PC-3 (cell line): Measurements from ENCODE around the gene PRICKLE2. TPM values are rescaled to one million over a fixed set of nuclear protein-coding genes. Genes with fewer than 3 reads are reported as not detected.

Experiments used
- ATAC-seq: fragments of 200-7000 bp; cut with Tn5 transposase; 2 replicates; pipeline ENCODE4 v1.9.1; 2020; ENCODE audit warnings: mild to moderate bottlenecking, moderate library complexity
- BruUV-seq: library from RNA; stranded (reverse); fragments of 400-500 nt; replicated peaks from 2 replicates; lab custom pipeline; 2021; lab: Mats Ljungman, UMichigan
- CTCF ChIA-PET: fragments of 300-600 bp; sonication (Branson Sonifier 250); formaldehyde crosslinking; loops from one replicate; lab custom pipeline; 2022; ENCODE audit warnings: antibody characterized with exemption; lab: Charles Lee
- POLR2A ChIA-PET: fragments of 300-600 bp; sonication (Branson Sonifier 250); formaldehyde crosslinking; loops from one replicate; lab custom pipeline; 2022; ENCODE audit warnings: antibody characterized with exemption; ENCODE audit not compliant: unreplicated experiment; lab: Charles Lee
- DNase-seq: peaks from one replicate; pipeline ENCODE4 v3.0.0-alpha.2; 2015
- H2AFZ ChIP-seq: fragments of 300-600 bp; sonication (generic); 2 replicates; pipeline ENCODE4 v1.6.0; 2016; ENCODE audit warnings: antibody characterized with exemption, low read length
- H3F3A ChIP-seq: fragments of 300-600 bp; sonication (generic); one replicate; pipeline ENCODE4 v1.6.0; 2017; ENCODE audit warnings: antibody characterized with exemption, low read length, control low read depth, mild to moderate bottlenecking; ENCODE audit not compliant: unreplicated experiment
- H3K27ac ChIP-seq: fragments of 300-600 bp; sonication (generic); 2 replicates; pipeline ENCODE4 v1.5.1; 2016; ENCODE audit warnings: mild to moderate bottlenecking, low read length
- H3K27me3 ChIP-seq: fragments of 300-600 bp; sonication (generic); 2 replicates; pipeline ENCODE4 v1.6.1; 2016; ENCODE audit warnings: low read length, mixed read lengths
- H3K36me3 ChIP-seq: fragments of 300-600 bp; sonication (generic); 2 replicates; pipeline ENCODE4 v1.6.1; 2016; ENCODE audit warnings: low read depth, mixed run types, low read length, mixed read lengths
- H3K4me1 ChIP-seq: fragments of 300-600 bp; sonication (generic); 2 replicates; pipeline ENCODE4 v1.5.1; 2016; ENCODE audit warnings: low read length; ENCODE audit not compliant: insufficient read depth
- H3K4me2 ChIP-seq: fragments of 300-600 bp; sonication (generic); 2 replicates; pipeline ENCODE4 v1.6.0; 2016; ENCODE audit warnings: low read length
- H3K4me3 ChIP-seq: fragments of 300-600 bp; sonication (generic); 2 replicates; pipeline ENCODE4 v1.5.1; 2016; ENCODE audit warnings: mild to moderate bottlenecking, low read length, mixed read lengths
- H3K79me2 ChIP-seq: fragments of 300-600 bp; sonication (generic); 2 replicates; pipeline ENCODE4 v1.6.1; 2017; ENCODE audit warnings: low read length, mixed read lengths
- H3K9ac ChIP-seq: fragments of 300-600 bp; sonication (generic); 2 replicates; pipeline ENCODE4 v1.6.0; 2016; ENCODE audit warnings: mild to moderate bottlenecking, low read length
- H3K9me2 ChIP-seq: fragments of 300-600 bp; sonication (generic); replicated peaks from 2 replicates; pipeline ENCODE4 v1.6.1; 2016; ENCODE audit warnings: mixed run types, low read length, mixed read lengths
- H3K9me3 ChIP-seq: fragments of 300-600 bp; sonication (generic); 2 replicates; pipeline ENCODE4 v1.6.1; 2016; ENCODE audit warnings: low read length, mixed read lengths
- H4K20me1 ChIP-seq: fragments of 300-600 bp; sonication (generic); 2 replicates; pipeline ENCODE4 v1.6.1; 2016; ENCODE audit warnings: low read length, mixed read lengths
- CTCF ChIP-seq: fragments of 300-600 bp; sonication (generic); conservative IDR thresholded peaks from 2 replicates; pipeline ENCODE4 v1.5.1; 2017; ENCODE audit warnings: antibody characterized with exemption, low read depth, mild to moderate bottlenecking, low read length
- EZH2 ChIP-seq: fragments of 300-600 bp; sonication (generic); IDR thresholded peaks from one replicate; pipeline ENCODE4 v1.6.1; 2017; ENCODE audit warnings: antibody characterized with exemption, mild to moderate bottlenecking, low read length; ENCODE audit not compliant: unreplicated experiment
- EZH2phosphoT487 ChIP-seq: fragments of 300-600 bp; sonication (generic); IDR thresholded peaks from 2 replicates; pipeline ENCODE4 v1.6.1; 2018; ENCODE audit warnings: mild to moderate bottlenecking, antibody characterized with exemption, low read length, borderline replicate concordance
- intact Hi-C: fragments of 100-400 bp; cut with micrococcal nuclease; formaldehyde crosslinking; loops from 2 replicates; pipeline ENCODE4 v1.9.0; 2023
- total RNA-seq: library from RNA; depleted of rRNA; stranded (reverse); fragments of >200 nt; gene quantifications from 2 replicates; pipeline ENCODE4 v1.2.3, GENCODE V29; 2014

PRICKLE2 gene
- total RNA-seq, 1 experiment from 2014 or later: 1.8 TPM

GRCh38 chr3:64225695-64226499 is 631 bp upstream of the PRICKLE2 start:
- H3K27me3 ChIP-seq: no peaks in the 10 kb centered on the region
- no peaks in the 10 kb centered on the region for H4K20me1 ChIP-seq
- no peak overlapping the region for H3K27ac ChIP-seq
- DNase-seq (no peak), ATAC-seq (no peak)
- H3K4me1 ChIP-seq: no peaks in the 10 kb centered on the region
- H2AFZ ChIP-seq: no peak overlapping the region
- no peaks in the 10 kb centered on the region for H3K36me3 ChIP-seq
- POLR2A ChIA-PET: no interaction called here
- CTCF ChIA-PET: no interaction called here
- H3K4me2 ChIP-seq: no peak overlapping the region
- BruUV-seq: no TSS peak
- H3F3A ChIP-seq: no peaks in the 10 kb centered on the region
- intact Hi-C loops: no loop called here
- TF ChIP-seq EZH2phosphoT487: no peak
- TF ChIP-seq EZH2: no peak
- no peak for TF ChIP-seq CTCF
- no peak overlapping the region for H3K4me3 ChIP-seq
- no peaks in the 10 kb centered on the region for H3K9me2 ChIP-seq
- H3K9me3 ChIP-seq: no peaks in the 10 kb centered on the region
- no peak overlapping the region for H3K9ac ChIP-seq
- H3K79me2 ChIP-seq: no peaks in the 10 kb centered on the region

GRCh38 chr3:64223791-64224745 is 1.2 kb downstream of the PRICKLE2 start:
- H3K4me3 ChIP-seq: no peak overlapping the region
- H3K27me3 ChIP-seq: no peaks in the 10 kb centered on the region
- H4K20me1 ChIP-seq: no peaks in the 10 kb centered on the region
- POLR2A ChIA-PET: no interaction called here
- ATAC-seq (peak; percentile 55; the same call in 1 of the 2 replicates), DNase-seq (no peak)
- no peaks in the 10 kb centered on the region for H3K9me2 ChIP-seq
- BruUV-seq: no TSS peak
- CTCF ChIA-PET: no interaction called here
- H3K4me2 ChIP-seq: no peak overlapping the region
- H3K9ac ChIP-seq: no peak overlapping the region
- no peak overlapping the region for H3K27ac ChIP-seq
- no peaks in the 10 kb centered on the region for H3K79me2 ChIP-seq
- intact Hi-C loops: loop anchor here (5.0 kb wide), 1 partner anchor 192 kb away; no protein-coding TSS in a partner anchor
- H3K4me1 ChIP-seq: no peaks in the 10 kb centered on the region
- H2AFZ ChIP-seq: no peak overlapping the region
- H3F3A ChIP-seq: no peaks in the 10 kb centered on the region
- no peaks in the 10 kb centered on the region for H3K36me3 ChIP-seq
- no peaks in the 10 kb centered on the region for H3K9me3 ChIP-seq
- TF ChIP-seq CTCF (no peak), EZH2 (no peak), EZH2phosphoT487 (no peak)
